NCI-H128 (cell line): ENCODE measurements around the gene RAB9B.
"Not testable (repeated sequence)": the region's sequence is repeated elsewhere in the genome, so short reads cannot be mapped to it uniquely, and the experiment has no call there.

ENCODE experiments used
- DNase-seq: peaks from one replicate; lab custom pipeline; 2025; ENCODE audit not compliant: unreplicated experiment; lab: John Stamatoyannopoulos, UW

Gene RAB9B

GRCh38 chrX:103817101-103817500, 15.0 kb downstream of the RAB9B start:
- not testable (repeated sequence) for DNase-seq

GRCh38 chrX:103811858-103812257, 20.2 kb downstream of the RAB9B start:
- no peak for DNase-seq

GRCh38 chrX:103806862-103807474, 25.1 kb downstream of the RAB9B start:
- no peak for DNase-seq

- no peak for DNase-seq
Observed at GRCh38 chrX:103805860-103806259, 26.2 kb downstream of the RAB9B start.

- no peak for DNase-seq
Observed at GRCh38 chrX:103800318-103800717, 31.7 kb downstream of the RAB9B start.

- no peak for DNase-seq
Observed at GRCh38 chrX:103797691-103798090, 34.4 kb downstream of the RAB9B start.

GRCh38 chrX:103794119-103794518, 37.9 kb downstream of the RAB9B start:
- DNase-seq = no peak

- no peak for DNase-seq
Observed at GRCh38 chrX:103793545-103793940, 38.5 kb downstream of the RAB9B start.

GRCh38 chrX:103792916-103793544, 39.0 kb downstream of the RAB9B start:
- DNase-seq = no peak

- no peak for DNase-seq
Observed at GRCh38 chrX:103791826-103792485, 40.1 kb downstream of the RAB9B start.

GRCh38 chrX:103791228-103791627, 40.8 kb downstream of the RAB9B start:
- DNase-seq = no peak

GRCh38 chrX:103789004-103789403, 43.1 kb downstream of the RAB9B start:
- no peak for DNase-seq

GRCh38 chrX:103783971-103784370, 48.1 kb downstream of the RAB9B start:
- DNase-seq = no peak

GRCh38 chrX:103783196-103783595, 48.9 kb downstream of the RAB9B start:
- DNase-seq = no peak

- DNase-seq = no peak
Observed at GRCh38 chrX:103782640-103783039, 49.4 kb downstream of the RAB9B start.

- DNase-seq = no peak
Observed at GRCh38 chrX:103781706-103782105, 50.4 kb downstream of the RAB9B start.

- no peak for DNase-seq
Observed at GRCh38 chrX:103781062-103781402, 51.0 kb downstream of the RAB9B start.

GRCh38 chrX:103780336-103781061, 51.6 kb downstream of the RAB9B start:
- DNase-seq = no peak

GRCh38 chrX:103779141-103779789, 52.8 kb downstream of the RAB9B start:
- DNase-seq = peak; percentile 33

GRCh38 chrX:103776546-103776945, 55.5 kb downstream of the RAB9B start, which contains the start of gene PLP1:
TSS of gene PLP1 (plus strand) at chrX:103776840. CDS start at chrX:103776996, 156 bp downstream.
- no peak for DNase-seq

- peak; percentile 3 for DNase-seq
Observed at GRCh38 chrX:103774070-103774642, 57.9 kb downstream of the RAB9B start.
